Kidney (tissue), 14 donors: Measurements from ENCODE around the gene VTI1A. TPM values are rescaled to one million over a fixed set of nuclear protein-coding genes. Genes with fewer than 3 reads are reported as not detected.

ENCODE experiments used
- DNase-seq, 5 donors: peaks; one replicate each; pipeline ENCODE4 v3.0.0-alpha.2; 2013 to 2020
- FAIRE-seq: peaks from 2 replicates; lab custom pipeline; 2012; peaks lifted over from hg19 to GRCh38; lab: Jason Lieb, UNC
- H3K27ac ChIP-seq, 2 donors: one replicate each; pipeline ENCODE4 v1.7.0; 2013; ENCODE audit warnings: low read depth in 2 of 2, low read length in 2 of 2, inconsistent platforms in 1 of 2
- H3K27me3 ChIP-seq: one replicate; pipeline ENCODE4 v1.7.1; 2013; ENCODE audit warnings: low read length, inconsistent platforms; ENCODE audit not compliant: control insufficient read depth, insufficient read depth
- H3K36me3 ChIP-seq, 3 donors: one replicate each; pipeline versions ENCODE4 v1.7.0 to v1.7.1; 2013; ENCODE audit warnings: low read length in 3 of 3, control low read depth in 1 of 3, inconsistent platforms in 1 of 3; ENCODE audit not compliant: insufficient read depth in 3 of 3, control insufficient read depth in 2 of 3
- H3K4me1 ChIP-seq, 3 donors: one replicate each; pipeline versions ENCODE4 v1.7.0 to v1.7.1; 2013; ENCODE audit warnings: low read length in 3 of 3, inconsistent platforms in 1 of 3, low read depth in 1 of 3; ENCODE audit not compliant: control insufficient read depth in 2 of 3, insufficient read depth in 2 of 3
- H3K4me3 ChIP-seq, 3 donors: one replicate each; pipeline versions ENCODE4 v1.7.0 to v1.8.1; 2013; ENCODE audit warnings: low read length in 3 of 3, control low read depth in 1 of 3, inconsistent platforms in 1 of 3
- H3K9ac ChIP-seq, 3 donors: one replicate each; pipeline versions ENCODE4 v1.7.0 to v1.7.1; 2013; ENCODE audit warnings: low read length in 3 of 3, control low read depth in 1 of 3, inconsistent platforms in 1 of 3
- H3K9me3 ChIP-seq, 3 donors: one replicate each; pipeline versions ENCODE4 v1.7.0 to v1.7.1; 2013; ENCODE audit warnings: low read length in 3 of 3, control low read depth in 1 of 3, inconsistent platforms in 1 of 3; ENCODE audit not compliant: control insufficient read depth in 2 of 3, insufficient read depth in 1 of 3
- CTCF ChIP-seq: IDR thresholded peaks from 3 replicates; pipeline ENCODE4 v1.5.1; 2012; ENCODE audit warnings: mild to moderate bottlenecking, moderate library complexity, borderline replicate concordance; ENCODE audit not compliant: insufficient read depth; ENCODE audit errors: extremely low read depth
- intact Hi-C: fragments of 100-400 bp; cut with DNase I; formaldehyde crosslinking; loops from one replicate; pipeline ENCODE4 v1.11.1; 2022
- polyA plus RNA-seq: library from polyadenylated mRNA; stranded (reverse); fragments of 350-450 nt; fragmentation: Illumina TruSeq; extraction: RNeasy Lipid Tissue Mini Kit (QIAGEN cat#74804); gene quantifications from one replicate; pipeline ENCODE4 v1.2.3, GENCODE V29; 2014; ENCODE audit warnings: low read depth, low replicate concordance; ENCODE audit not compliant: insufficient read depth
- total RNA-seq: library from RNA; stranded (reverse); fragmentation: NEBNext Ultra II Directional; extraction: Animal tissue kit (Norgen Biotek cat#: 25700); gene quantifications from one replicate; pipeline ENCODE4 v1.2.1, GENCODE V29; 2021
- donor health status: control.
- donor health status: control.
- donor health status: control.
- donor health status: control.
- donor health status: control.
- donor health status: DM: yes; HTN: yes; CAD: no.
- donor health status: Normal renal cell carcinoma (clear cell type).

Gene VTI1A
- total and polyA plus RNA-seq, 2 donors from 2014 or later = 9.2 to 41.8 TPM

GRCh38 chr10:112528235-112528634, 81.2 kb downstream of the VTI1A start:
- Histone ChIP-seq H3K4me1 (peaks cover 0 to 1% (median 0%) of the 10 kb centered on the region in 3 donors), H3K9ac (no peak overlapping the region), H3K27me3 (no peaks in the 10 kb centered on the region), H3K36me3 (no peaks in the 10 kb centered on the region), H3K4me3 (no peak overlapping the region), H3K9me3 (no peaks in the 10 kb centered on the region), H3K27ac (no peak overlapping the region)
- no peak for DNase-seq
- FAIRE-seq = no peak
- intact Hi-C loops = no loop called here
- no peak for TF ChIP-seq CTCF

GRCh38 chr10:112531421-112531820, 84.4 kb downstream of the VTI1A start:
- no peak for TF ChIP-seq CTCF

GRCh38 chr10:112532189-112532588, 85.2 kb downstream of the VTI1A start:
- DNase-seq = no peak
- H3K27ac ChIP-seq = no peak overlapping the region
- no peaks in the 10 kb centered on the region for H3K36me3 ChIP-seq
- H3K4me3 ChIP-seq = no peak overlapping the region
- H3K9ac ChIP-seq = no peak overlapping the region
- intact Hi-C loops = no loop called here
- TF ChIP-seq CTCF = no peak
- H3K9me3 ChIP-seq = no peaks in the 10 kb centered on the region
- no peak for FAIRE-seq
- H3K4me1 ChIP-seq = peaks cover 0 to 3% (median 0%) of the 10 kb centered on the region in 3 donors
- no peaks in the 10 kb centered on the region for H3K27me3 ChIP-seq

More at GRCh38 chr10:112531421-112531820, 84.4 kb downstream of the VTI1A start:
- H3K4me3 ChIP-seq = no peak overlapping the region
- no peaks in the 10 kb centered on the region for H3K36me3 ChIP-seq
- peaks cover 0 to 3% (median 0%) of the 10 kb centered on the region in 3 donors for H3K4me1 ChIP-seq
- no peaks in the 10 kb centered on the region for H3K9me3 ChIP-seq
- intact Hi-C loops = no loop called here
- FAIRE-seq = no peak
- H3K27ac ChIP-seq = no peak overlapping the region
- no peaks in the 10 kb centered on the region for H3K27me3 ChIP-seq
- no peak overlapping the region for H3K9ac ChIP-seq
- no peak for DNase-seq

- TF ChIP-seq CTCF = no peak
- H3K36me3 ChIP-seq = no peaks in the 10 kb centered on the region
- FAIRE-seq (peak; percentile 30), DNase-seq (no peak)
- H3K9ac ChIP-seq = no peak overlapping the region
- H3K4me3 ChIP-seq = no peak overlapping the region
- no peak overlapping the region for H3K27ac ChIP-seq
- H3K4me1 ChIP-seq = peaks cover 0 to 3% (median 0%) of the 10 kb centered on the region in 3 donors
- no peaks in the 10 kb centered on the region for H3K27me3 ChIP-seq
- no peaks in the 10 kb centered on the region for H3K9me3 ChIP-seq
- intact Hi-C loops = no loop called here
These were observed 85.9 kb downstream of the VTI1A start for GRCh38 chr10:112532956-112533355.
